ENCODE data around the gene AFF4. TPM values are rescaled to one million over a fixed set of nuclear protein-coding genes. Genes with fewer than 3 reads are reported as not detected.

The AFF4 gene
- total RNA-seq, 1 donor from 2014 or later, result 29.2 TPM

DNA sequence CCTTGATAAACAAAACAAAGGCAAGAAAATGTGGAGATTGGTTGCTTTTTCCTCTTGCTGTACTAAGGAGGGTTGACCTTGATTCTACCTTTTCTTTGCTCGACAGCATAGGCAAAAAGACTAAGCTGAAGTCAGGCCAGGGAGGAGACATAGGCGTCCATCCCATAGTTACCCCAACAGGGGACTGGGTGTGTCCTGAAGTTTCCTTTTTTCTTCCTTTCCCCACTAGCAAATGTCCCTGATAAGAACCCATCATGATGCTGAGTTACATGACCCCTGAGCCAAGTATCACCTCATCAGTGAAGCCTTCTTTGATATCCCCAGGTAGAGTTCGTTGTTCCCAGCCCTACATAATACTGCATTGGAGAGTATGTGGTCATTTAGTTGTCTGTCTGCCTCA is 123.1 kb downstream of the AFF4 start:
- H3K4me3 ChIP-seq (ENCODE audit: low read depth, low read length), result no peak overlapping the region
- no peak for DNase-seq (ENCODE audit: low read depth)
- TF ChIP-seq, protein P1, sequence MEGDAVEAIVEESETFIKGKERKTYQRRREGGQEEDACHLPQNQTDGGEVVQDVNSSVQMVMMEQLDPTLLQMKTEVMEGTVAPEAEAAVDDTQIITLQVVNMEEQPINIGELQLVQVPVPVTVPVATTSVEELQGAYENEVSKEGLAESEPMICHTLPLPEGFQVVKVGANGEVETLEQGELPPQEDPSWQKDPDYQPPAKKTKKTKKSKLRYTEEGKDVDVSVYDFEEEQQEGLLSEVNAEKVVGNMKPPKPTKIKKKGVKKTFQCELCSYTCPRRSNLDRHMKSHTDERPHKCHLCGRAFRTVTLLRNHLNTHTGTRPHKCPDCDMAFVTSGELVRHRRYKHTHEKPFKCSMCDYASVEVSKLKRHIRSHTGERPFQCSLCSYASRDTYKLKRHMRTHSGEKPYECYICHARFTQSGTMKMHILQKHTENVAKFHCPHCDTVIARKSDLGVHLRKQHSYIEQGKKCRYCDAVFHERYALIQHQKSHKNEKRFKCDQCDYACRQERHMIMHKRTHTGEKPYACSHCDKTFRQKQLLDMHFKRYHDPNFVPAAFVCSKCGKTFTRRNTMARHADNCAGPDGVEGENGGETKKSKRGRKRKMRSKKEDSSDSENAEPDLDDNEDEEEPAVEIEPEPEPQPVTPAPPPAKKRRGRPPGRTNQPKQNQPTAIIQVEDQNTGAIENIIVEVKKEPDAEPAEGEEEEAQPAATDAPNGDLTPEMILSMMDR (conservative IDR thresholded peaks at IDR 0.05; ENCODE audit: low read depth, low read length), result no peak

- TF ChIP-seq, protein P1 (conservative IDR thresholded peaks at IDR 0.05; ENCODE audit: low read depth, low read length), result no peak
- H3K4me3 ChIP-seq (ENCODE audit: low read depth, low read length), result no peak overlapping the region
- DNase-seq (ENCODE audit: low read depth), result no peak
Measured at GRCh38 chr5:132839426-132840301, 123.8 kb downstream of the AFF4 start.

DNA sequence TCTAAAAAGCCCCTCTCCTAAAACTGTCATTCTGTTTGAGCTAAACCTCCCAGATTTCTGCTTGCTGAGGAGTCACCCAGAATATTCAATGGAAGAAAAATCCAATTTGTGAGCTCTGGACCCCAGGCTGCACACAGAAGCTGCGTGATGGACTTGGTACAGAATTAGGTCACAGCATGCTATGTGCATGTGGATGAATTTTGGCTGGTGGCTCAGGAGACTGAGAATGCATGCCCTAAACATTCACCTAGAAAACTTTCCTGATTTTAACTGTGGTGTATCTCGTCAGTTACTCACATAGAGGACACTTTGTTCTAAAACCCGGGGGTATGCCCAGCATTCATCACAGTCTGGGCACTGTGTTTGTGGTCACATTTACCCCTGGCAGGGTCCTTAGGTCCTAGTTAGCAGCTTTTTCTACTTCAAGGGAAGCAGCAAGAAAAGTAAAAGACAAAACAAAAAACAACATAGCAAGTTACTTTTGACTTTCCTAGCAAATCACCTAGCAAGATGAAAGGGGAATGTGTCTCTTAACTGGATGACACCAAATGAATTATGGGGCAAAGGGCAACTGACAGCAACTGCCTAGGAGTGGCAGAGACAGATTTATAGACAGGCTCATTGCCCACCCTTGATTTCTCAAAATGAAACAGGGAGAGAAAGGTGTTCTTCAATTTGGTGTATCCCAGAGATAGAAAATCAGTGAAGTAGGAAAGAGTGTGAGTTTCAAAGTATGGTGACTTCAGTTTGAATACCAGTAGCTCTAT is 124.7 kb downstream of the AFF4 start:
- TF ChIP-seq, protein P1 (conservative IDR thresholded peaks at IDR 0.05; ENCODE audit: low read depth, low read length), result no peak
- H3K4me3 ChIP-seq (ENCODE audit: low read depth, low read length), result no peak overlapping the region
- no peak for DNase-seq (ENCODE audit: low read depth)

DNA sequence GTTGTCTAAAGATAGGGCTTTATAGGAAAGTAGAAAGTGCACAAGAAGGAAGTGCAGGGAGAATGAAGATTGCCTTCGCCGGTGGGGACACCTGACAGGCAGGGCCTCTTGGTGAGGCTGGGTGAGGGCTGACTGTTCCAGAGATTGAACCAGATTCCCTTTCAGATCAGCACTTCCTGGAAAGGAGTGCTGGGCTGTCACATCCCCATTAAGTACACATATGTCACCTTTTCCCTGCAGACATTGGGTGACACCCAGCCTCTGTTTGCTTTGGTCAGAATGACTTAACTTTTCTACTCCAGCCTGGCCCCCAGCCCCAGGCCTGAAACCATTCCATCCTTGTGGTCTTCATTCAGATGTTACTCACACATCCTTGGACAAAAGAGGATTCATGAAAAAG is 125.6 kb downstream of the AFF4 start:
- DNase-seq (ENCODE audit: low read depth), result no peak
- TF ChIP-seq, protein P1 (conservative IDR thresholded peaks at IDR 0.05; ENCODE audit: low read depth, low read length), result no peak
- no peak overlapping the region for H3K4me3 ChIP-seq (ENCODE audit: low read depth, low read length)

- no peak overlapping the region for H3K4me3 ChIP-seq (ENCODE audit: low read depth, low read length)
Measured at GRCh38 chr5:132836852-132837251, 126.6 kb downstream of the AFF4 start.

DNA sequence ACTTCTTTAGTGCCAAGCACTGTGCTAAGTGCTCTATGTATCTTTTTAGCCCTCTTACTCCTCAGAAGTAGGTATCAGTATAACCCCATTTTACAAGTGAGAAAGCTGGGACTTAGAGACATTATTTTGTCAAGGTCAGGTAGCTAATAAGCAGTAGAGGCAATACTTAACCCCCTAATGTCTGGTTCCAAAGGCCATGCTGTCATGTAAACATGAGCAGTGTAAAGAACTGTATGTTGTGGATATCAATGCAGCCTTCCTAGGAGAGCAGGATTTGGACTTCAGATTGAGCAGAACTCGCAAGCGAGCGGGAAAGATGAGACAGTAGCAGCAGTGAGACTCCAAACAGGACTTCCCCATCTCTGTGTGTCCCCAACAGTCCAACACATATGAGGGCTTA is 129.4 kb downstream of the AFF4 start:
- TF ChIP-seq, protein P1 (conservative IDR thresholded peaks at IDR 0.05; ENCODE audit: low read depth, low read length), result no peak
- no peak overlapping the region for H3K4me3 ChIP-seq (ENCODE audit: low read depth, low read length)
- no peak for DNase-seq (ENCODE audit: low read depth)

More at GRCh38 chr5:132836852-132837251, 126.6 kb downstream of the AFF4 start:
- TF ChIP-seq, protein P1 (conservative IDR thresholded peaks at IDR 0.05; ENCODE audit: low read depth, low read length), result no peak
- no peak for DNase-seq (ENCODE audit: low read depth)

All from epithelial cell of proximal tubule (primary cell).